CD4-positive, alpha-beta T cell treated with Interleukin-2 at 100 ng/mL for 4 hours (primary cell): ENCODE results near the gene NPAS2.

ENCODE experiments used
- DNase-seq: peaks from one replicate; pipeline ENCODE4 v3.0.0-alpha.2; 2020; ENCODE audit warnings: low spot score

NPAS2 gene

GRCh38 chr2:100968146-100969145, 148.5 kb downstream of the NPAS2 start:
- no peak for DNase-seq

GRCh38 chr2:100969998-100970397, 150.1 kb downstream of the NPAS2 start:
- no peak for DNase-seq

GRCh38 chr2:100971221-100971620, 151.3 kb downstream of the NPAS2 start:
- no peak for DNase-seq

GRCh38 chr2:100972452-100972851, 152.5 kb downstream of the NPAS2 start:
- DNase-seq = no peak

GRCh38 chr2:100974712-100975520, 155.0 kb downstream of the NPAS2 start:
- DNase-seq = no peak

- no peak for DNase-seq
Observed at GRCh38 chr2:100975521-100975785, 155.5 kb downstream of the NPAS2 start.

- DNase-seq = no peak
Observed at GRCh38 chr2:100976061-100976460, 156.1 kb downstream of the NPAS2 start.

GRCh38 chr2:100976645-100977391, 156.9 kb downstream of the NPAS2 start:
- no peak for DNase-seq

- DNase-seq = no peak
Observed at GRCh38 chr2:100977511-100977910, 157.6 kb downstream of the NPAS2 start.

GRCh38 chr2:100978582-100979191, 158.7 kb downstream of the NPAS2 start:
- no peak for DNase-seq

- no peak for DNase-seq
Observed at GRCh38 chr2:100980046-100980445, 160.1 kb downstream of the NPAS2 start.

GRCh38 chr2:100981011-100981410, 161.1 kb downstream of the NPAS2 start:
- no peak for DNase-seq

- no peak for DNase-seq
Observed at GRCh38 chr2:100982431-100982861, 162.5 kb downstream of the NPAS2 start.

GRCh38 chr2:100983201-100983600, 163.3 kb downstream of the NPAS2 start:
- DNase-seq = no peak

GRCh38 chr2:100983684-100984310, 163.9 kb downstream of the NPAS2 start:
- DNase-seq = no peak

- peak; percentile 71 for DNase-seq
Observed at GRCh38 chr2:100984892-100985307, 165.0 kb downstream of the NPAS2 start.

- DNase-seq = no peak
Observed at GRCh38 chr2:100986157-100986556, 166.2 kb downstream of the NPAS2 start.

- DNase-seq = no peak
Observed at GRCh38 chr2:100987536-100987935, 167.6 kb downstream of the NPAS2 start.

- DNase-seq = no peak
Observed at GRCh38 chr2:100987974-100988373, 168.0 kb downstream of the NPAS2 start.

- DNase-seq = no peak
Observed at GRCh38 chr2:100988630-100989417, 168.9 kb downstream of the NPAS2 start.

GRCh38 chr2:100989666-100990065, 169.7 kb downstream of the NPAS2 start:
- DNase-seq = no peak
